ENCODE data around the gene CCHCR1.
A peak's percentile ranks its signal among the peaks of the same experiment; 100 is the strongest.

CCHCR1 gene

DNA sequence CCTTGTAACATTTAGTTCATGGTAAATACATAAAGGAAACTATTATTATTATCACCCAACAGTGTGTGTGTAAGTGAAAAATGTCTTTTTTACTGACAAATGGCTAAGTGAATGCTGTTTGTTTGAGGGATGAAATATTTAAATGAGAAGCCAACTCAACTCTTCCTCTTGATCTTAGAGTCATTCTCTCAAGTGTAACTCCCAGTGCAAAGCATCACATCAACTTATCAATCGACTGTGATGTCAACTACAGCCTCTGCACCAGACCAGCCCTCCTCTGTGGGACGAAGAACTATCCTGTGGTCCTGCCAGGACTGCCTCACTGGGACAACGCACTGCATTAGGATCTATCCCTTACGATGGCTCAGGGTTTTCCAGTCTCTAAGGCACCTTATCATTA, 50.5 kb downstream of the CCHCR1 start:
- H3K4me3 ChIP-seq (ENCODE audit: low read length): no peak overlapping the region
- no peak for DNase-seq (ENCODE audit: low read depth)
- TF ChIP-seq, protein P1, sequence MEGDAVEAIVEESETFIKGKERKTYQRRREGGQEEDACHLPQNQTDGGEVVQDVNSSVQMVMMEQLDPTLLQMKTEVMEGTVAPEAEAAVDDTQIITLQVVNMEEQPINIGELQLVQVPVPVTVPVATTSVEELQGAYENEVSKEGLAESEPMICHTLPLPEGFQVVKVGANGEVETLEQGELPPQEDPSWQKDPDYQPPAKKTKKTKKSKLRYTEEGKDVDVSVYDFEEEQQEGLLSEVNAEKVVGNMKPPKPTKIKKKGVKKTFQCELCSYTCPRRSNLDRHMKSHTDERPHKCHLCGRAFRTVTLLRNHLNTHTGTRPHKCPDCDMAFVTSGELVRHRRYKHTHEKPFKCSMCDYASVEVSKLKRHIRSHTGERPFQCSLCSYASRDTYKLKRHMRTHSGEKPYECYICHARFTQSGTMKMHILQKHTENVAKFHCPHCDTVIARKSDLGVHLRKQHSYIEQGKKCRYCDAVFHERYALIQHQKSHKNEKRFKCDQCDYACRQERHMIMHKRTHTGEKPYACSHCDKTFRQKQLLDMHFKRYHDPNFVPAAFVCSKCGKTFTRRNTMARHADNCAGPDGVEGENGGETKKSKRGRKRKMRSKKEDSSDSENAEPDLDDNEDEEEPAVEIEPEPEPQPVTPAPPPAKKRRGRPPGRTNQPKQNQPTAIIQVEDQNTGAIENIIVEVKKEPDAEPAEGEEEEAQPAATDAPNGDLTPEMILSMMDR (conservative IDR thresholded peaks at IDR 0.05; ENCODE audit: low read depth, low read length): no peak

DNA sequence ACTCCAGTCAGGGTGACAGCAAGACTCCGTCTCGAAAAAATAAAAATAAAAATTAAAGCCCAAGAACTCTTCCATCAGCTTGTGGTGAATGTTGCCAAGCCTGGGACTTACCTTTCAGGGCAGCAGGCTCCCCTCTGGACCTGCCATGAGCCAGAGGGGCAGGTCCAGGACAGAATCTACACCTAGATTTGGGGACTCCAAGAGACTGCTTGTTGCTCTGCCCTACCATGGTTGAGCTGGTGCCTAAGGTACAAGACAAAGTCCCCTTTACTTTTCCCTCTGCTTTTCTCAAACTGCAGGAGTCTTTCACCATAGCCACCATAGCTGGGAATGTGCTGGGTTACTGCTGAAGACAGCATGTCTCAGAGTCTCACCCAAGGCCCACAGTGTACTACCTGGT, 54.5 kb downstream of the CCHCR1 start:
- TF ChIP-seq, protein P1 (conservative IDR thresholded peaks at IDR 0.05; ENCODE audit: low read depth, low read length): no peak
- H3K4me3 ChIP-seq (ENCODE audit: low read length): no peak overlapping the region
- no peak for DNase-seq (ENCODE audit: low read depth)

DNA sequence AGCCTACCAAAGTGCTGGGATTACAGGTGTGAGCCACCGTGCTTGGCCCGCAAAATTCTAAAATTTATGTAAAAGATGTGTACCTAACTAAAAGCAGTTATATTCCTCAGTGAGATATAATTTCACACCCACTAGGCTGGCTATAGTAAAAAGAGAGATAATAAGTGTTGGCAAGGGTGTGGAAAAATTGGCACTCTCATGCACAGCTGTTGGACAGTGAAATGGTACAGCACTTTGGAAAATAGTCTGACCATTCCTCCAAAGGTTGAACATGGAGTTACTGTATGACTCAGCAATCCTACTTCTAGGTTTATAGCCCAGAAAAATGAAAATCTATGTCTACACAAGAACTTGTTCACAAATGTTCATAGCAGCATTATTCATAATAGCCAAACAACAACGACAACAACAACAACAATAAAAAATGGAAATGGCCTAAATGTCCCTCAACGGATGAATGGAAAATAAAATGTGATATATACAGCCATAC, 59.1 kb downstream of the CCHCR1 start:
- no peak overlapping the region for H3K4me3 ChIP-seq (ENCODE audit: low read length)
- TF ChIP-seq, protein P1 (conservative IDR thresholded peaks at IDR 0.05; ENCODE audit: low read depth, low read length): no peak
- no peak for DNase-seq (ENCODE audit: low read depth)

DNA sequence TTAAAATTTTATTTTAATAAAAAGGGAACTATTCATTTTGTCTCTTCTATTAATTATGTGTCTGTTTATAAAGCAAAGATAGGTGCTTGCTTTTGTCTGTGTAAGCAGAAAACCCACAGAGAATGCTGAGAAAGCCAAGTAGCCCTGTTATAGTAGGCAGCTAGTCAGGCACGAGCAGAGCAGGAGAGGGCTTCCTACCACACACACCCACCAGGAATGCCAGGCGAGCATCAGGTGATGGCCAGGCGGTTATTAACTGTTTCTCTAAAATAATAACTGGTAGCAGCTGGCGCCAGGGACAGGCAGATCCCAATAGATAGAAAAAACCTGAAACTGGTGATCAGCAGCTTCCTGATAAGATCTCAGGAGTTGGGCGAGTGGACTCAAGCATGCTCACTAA, 60.9 kb downstream of the CCHCR1 start:
- peak; percentile 52 for DNase-seq (ENCODE audit: low read depth)
- TF ChIP-seq, protein P1 (conservative IDR thresholded peaks at IDR 0.05; ENCODE audit: low read depth, low read length): no peak
- no peak overlapping the region for H3K4me3 ChIP-seq (ENCODE audit: low read length)

DNA sequence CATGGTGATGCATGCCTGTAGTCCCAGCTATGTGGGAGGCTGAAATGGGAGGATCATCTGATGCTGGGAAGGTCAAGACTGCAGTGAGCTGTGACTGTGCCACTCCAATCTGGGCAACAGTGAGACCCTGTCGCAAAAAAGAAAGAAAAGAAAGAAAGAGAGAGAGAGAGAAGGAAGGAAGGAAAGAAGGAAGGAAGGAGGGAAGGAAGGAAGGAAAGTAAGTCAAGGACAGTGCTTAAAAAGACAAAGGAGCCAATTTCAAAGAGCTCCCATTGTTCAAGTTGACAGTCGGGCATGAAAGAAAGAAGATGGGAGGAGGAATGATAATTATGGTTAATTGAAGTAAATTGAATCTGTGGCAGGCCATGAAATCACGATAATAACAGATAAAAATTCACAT, 61.4 kb downstream of the CCHCR1 start:
- no peak for DNase-seq (ENCODE audit: low read depth)
- no peak overlapping the region for H3K4me3 ChIP-seq (ENCODE audit: low read length)
- TF ChIP-seq, protein P1 (conservative IDR thresholded peaks at IDR 0.05; ENCODE audit: low read depth, low read length): no peak

DNA sequence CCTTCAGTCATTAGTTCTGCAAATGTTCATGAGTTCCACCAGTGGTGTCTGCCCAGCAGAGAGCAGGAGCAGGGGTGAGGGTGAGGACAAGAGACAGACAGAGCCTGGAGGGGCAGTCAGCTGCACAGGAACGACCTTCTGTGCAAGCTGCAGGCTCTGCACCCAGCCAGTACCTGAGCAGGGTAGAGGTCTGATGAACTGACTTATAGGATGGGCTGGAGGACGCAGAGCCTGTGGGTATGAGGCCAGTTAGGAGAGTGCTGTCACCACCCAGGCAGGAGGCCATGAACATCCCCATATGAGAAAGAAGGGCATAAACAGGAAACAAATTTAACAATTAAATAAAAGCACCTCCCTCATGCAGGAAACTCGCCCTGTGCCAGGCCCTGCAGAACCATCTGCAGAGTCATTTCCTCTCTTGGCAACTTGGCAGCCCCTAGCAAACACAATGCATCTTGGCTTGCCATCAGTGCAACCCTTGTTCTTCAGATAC, 63.2 kb downstream of the CCHCR1 start:
- DNase-seq (ENCODE audit: low read depth): no peak
- TF ChIP-seq, protein P1 (conservative IDR thresholded peaks at IDR 0.05; ENCODE audit: low read depth, low read length): no peak
- no peak overlapping the region for H3K4me3 ChIP-seq (ENCODE audit: low read length)

DNA sequence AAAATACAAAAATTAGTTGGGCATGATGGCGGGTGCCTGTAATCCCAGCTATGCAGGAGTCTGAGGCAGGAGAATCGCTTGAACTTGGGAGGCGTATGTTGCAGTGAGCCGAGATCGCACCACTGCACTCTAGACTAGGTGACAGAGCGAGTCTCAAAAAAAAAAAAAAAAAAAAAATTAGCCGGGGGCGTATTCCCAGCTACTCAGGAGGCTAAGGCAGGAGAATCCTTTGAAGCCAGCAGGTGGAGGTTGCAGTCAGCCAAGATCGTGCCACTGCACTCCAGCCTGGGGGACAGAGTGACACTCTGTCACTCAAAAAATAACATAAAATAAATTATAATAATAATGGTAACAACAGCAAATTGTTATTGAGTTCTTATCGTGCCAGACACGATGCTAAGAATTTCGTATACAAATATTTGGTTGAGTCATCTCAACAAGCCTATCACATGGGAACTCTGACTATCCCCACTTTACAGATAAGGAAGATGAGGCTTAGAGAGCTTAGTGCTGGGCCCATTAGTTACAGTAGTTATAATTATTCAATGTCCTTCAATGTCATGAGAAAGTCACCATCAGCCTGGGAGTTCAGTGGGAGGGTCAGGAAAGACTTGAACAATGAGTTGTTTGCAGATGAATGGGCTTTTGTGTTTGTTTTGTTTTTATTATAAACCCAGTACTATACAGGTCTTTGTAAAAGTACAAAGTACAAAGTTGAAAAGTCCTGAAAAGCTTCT, 64.7 kb downstream of the CCHCR1 start:
- DNase-seq (ENCODE audit: low read depth): no peak
- H3K4me3 ChIP-seq (ENCODE audit: low read length): no peak overlapping the region
- TF ChIP-seq, protein P1 (conservative IDR thresholded peaks at IDR 0.05; ENCODE audit: low read depth, low read length): no peak

Data from retinal pigment epithelial cell (primary cell).